ENCODE measurements around the gene RPS6KA4.

GRCh38 chr11:64388894-64389293 is 29.9 kb downstream of the RPS6KA4 start:
- TF ChIP-seq EZH2 (IDR thresholded peaks at IDR 0.05) (no peak), CTCF (IDR thresholded peaks at IDR 0.05) (no peak), EZH2phosphoT487 (IDR thresholded peaks at IDR 0.05) (no peak)
